SK-N-SH treated with all-trans-retinoic acid at 6 μM for 48 hours (cell line): ENCODE results near the gene MAP3K6.

Source experiments
- ARNTL ChIP-seq: fragments of 450-650 bp; formaldehyde crosslinking; IDR thresholded peaks from 2 replicates; pipeline ENCODE4 v1.5.0; 2020; ENCODE audit warnings: low read depth, mild to moderate bottlenecking, moderate library complexity, borderline replicate concordance
- BACH2 ChIP-seq: fragments of 250-450 bp; sonication (Bioruptor Pico); IDR thresholded peaks from 2 replicates; pipeline ENCODE4 v1.9.0; 2021; ENCODE audit warnings: mild to moderate bottlenecking, borderline replicate concordance
- CSDC2 ChIP-seq: fragments of 250-450 bp; sonication (Bioruptor Pico); IDR thresholded peaks from 2 replicates; pipeline ENCODE4 v1.5.0; 2020; ENCODE audit warnings: mild to moderate bottlenecking, moderate library complexity
- SNAI2 ChIP-seq: fragments of 250-450 bp; sonication (Bioruptor Pico); IDR thresholded peaks from 2 replicates; pipeline ENCODE4 v1.5.0; 2020; ENCODE audit warnings: mild to moderate bottlenecking, moderate library complexity
- ZFP30 ChIP-seq: fragments of 450-650 bp; formaldehyde crosslinking; IDR thresholded peaks from 2 replicates; pipeline ENCODE4 v1.5.0; 2022; ENCODE audit warnings: mild to moderate bottlenecking, moderate library complexity
- ZNF70 ChIP-seq: fragments of 450-650 bp; formaldehyde crosslinking; IDR thresholded peaks from 2 replicates; pipeline ENCODE4 v1.5.0; 2020; ENCODE audit warnings: mild to moderate bottlenecking, moderate library complexity
- ZNF8 ChIP-seq: fragments of 450-650 bp; formaldehyde crosslinking; IDR thresholded peaks from 2 replicates; pipeline ENCODE4 v1.5.0; 2020; ENCODE audit warnings: mild to moderate bottlenecking, moderate library complexity
- TF ChIP-seq, protein P1 (sequence below): fragments of 250-450 bp; sonication (Bioruptor Pico); IDR thresholded peaks from 2 replicates; pipeline ENCODE4 v1.5.1; 2020; ENCODE audit warnings: low read depth, mild to moderate bottlenecking, moderate library complexity

DNA sequence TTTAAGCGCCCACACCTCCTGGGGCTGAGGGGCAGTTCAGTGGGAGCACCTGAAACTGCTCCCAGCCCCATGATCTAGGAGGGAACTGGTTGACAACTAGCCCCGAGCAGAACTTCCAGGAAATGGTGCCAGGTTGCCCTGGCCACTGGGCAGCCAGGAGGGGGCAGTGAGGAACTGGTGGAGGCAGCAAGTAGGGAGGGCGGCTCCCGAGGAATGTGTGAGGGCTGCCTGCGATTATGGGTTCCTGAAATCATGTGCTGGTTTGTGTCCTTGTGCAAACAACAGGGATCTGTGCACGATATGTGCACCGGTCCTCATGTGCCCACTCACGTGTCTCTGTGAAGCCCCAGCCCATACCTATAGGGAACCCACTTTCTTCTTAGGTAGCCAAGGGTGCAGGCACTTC, 35.6 kb upstream of the MAP3K6 start:
- TF ChIP-seq, protein P1, sequence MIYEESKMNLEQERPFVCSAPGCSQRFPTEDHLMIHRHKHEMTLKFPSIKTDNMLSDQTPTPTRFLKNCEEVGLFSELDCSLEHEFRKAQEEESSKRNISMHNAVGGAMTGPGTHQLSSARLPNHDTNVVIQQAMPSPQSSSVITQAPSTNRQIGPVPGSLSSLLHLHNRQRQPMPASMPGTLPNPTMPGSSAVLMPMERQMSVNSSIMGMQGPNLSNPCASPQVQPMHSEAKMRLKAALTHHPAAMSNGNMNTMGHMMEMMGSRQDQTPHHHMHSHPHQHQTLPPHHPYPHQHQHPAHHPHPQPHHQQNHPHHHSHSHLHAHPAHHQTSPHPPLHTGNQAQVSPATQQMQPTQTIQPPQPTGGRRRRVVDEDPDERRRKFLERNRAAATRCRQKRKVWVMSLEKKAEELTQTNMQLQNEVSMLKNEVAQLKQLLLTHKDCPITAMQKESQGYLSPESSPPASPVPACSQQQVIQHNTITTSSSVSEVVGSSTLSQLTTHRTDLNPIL = no peak
- TF ChIP-seq ZNF70 (CRISPR knock-in tag) (no peak), ARNTL (CRISPR knock-in tag) (no peak), BACH2 (no peak), ZNF8 (CRISPR knock-in tag) (no peak), SNAI2 (no peak), CSDC2 (CRISPR knock-in tag) (no peak), ZFP30 (CRISPR knock-in tag) (no peak)
